ENCODE results near the gene DYNC1I1.

GRCh38 chr7:96120445-96121225 is 348.3 kb downstream of the DYNC1I1 start:
- TF ChIP-seq, protein P1, sequence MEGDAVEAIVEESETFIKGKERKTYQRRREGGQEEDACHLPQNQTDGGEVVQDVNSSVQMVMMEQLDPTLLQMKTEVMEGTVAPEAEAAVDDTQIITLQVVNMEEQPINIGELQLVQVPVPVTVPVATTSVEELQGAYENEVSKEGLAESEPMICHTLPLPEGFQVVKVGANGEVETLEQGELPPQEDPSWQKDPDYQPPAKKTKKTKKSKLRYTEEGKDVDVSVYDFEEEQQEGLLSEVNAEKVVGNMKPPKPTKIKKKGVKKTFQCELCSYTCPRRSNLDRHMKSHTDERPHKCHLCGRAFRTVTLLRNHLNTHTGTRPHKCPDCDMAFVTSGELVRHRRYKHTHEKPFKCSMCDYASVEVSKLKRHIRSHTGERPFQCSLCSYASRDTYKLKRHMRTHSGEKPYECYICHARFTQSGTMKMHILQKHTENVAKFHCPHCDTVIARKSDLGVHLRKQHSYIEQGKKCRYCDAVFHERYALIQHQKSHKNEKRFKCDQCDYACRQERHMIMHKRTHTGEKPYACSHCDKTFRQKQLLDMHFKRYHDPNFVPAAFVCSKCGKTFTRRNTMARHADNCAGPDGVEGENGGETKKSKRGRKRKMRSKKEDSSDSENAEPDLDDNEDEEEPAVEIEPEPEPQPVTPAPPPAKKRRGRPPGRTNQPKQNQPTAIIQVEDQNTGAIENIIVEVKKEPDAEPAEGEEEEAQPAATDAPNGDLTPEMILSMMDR (conservative IDR thresholded peaks at IDR 0.05; ENCODE audit: low read depth in 2 of 2) = no peak
- TF ChIP-seq EZH2phosphoT487 (IDR thresholded peaks at IDR 0.05; ENCODE audit: unreplicated experiment) = no peak
- no peak for TF ChIP-seq STAT1 (IDR thresholded peaks at IDR 0.05; ENCODE audit: unreplicated experiment)
- no peak for TF ChIP-seq CREB1 (CRISPR knock-in tag; IDR thresholded peaks at IDR 0.05; ENCODE audit: low read depth)
- TF ChIP-seq EZH2 (IDR thresholded peaks at IDR 0.05; ENCODE audit: low read depth, unreplicated experiment) = no peak

Data from GM23338 (cell line).